SJSA1 (cell line): ENCODE results near the gene PCDHA8. TPM values are rescaled to one million over a fixed set of nuclear protein-coding genes. Genes with fewer than 3 reads are reported as not detected.
"Not testable (repeated sequence)": the region's sequence is repeated elsewhere in the genome, so short reads cannot be mapped to it uniquely, and the experiment has no call there.

ENCODE experiments used
- DNase-seq, 2 experiments: peaks; one replicate each; pipeline ENCODE4 v3.0.0-alpha.2; 2015 to 2020; ENCODE audit warnings: low spot score in 2 of 2, low read depth in 1 of 2
- H3K27ac ChIP-seq: fragments of 250-450 bp; sonication (Bioruptor Pico); 2 replicates; pipeline ENCODE4 v1.5.1; 2020; ENCODE audit warnings: mild to moderate bottlenecking, moderate library complexity
- H3K27me3 ChIP-seq: fragments of 250-450 bp; sonication (Bioruptor Pico); replicated peaks from 2 replicates; pipeline ENCODE4 v1.5.1; 2020; ENCODE audit warnings: mild to moderate bottlenecking, moderate library complexity
- H3K36me3 ChIP-seq: fragments of 250-450 bp; sonication (Bioruptor Pico); 2 replicates; pipeline ENCODE4 v1.5.1; 2020; ENCODE audit warnings: mild to moderate bottlenecking
- H3K4me1 ChIP-seq: fragments of 250-450 bp; sonication (Bioruptor Pico); replicated peaks from 2 replicates; pipeline ENCODE4 v1.6.1; 2021; ENCODE audit warnings: mild to moderate bottlenecking
- H3K4me3 ChIP-seq: fragments of 250-450 bp; sonication (Bioruptor Pico); 2 replicates; pipeline ENCODE4 v1.5.1; 2020; ENCODE audit warnings: mild to moderate bottlenecking
- H3K9me3 ChIP-seq: fragments of 250-450 bp; sonication (Bioruptor Pico); replicated peaks from 2 replicates; pipeline ENCODE4 v1.5.1; 2020; ENCODE audit warnings: mild to moderate bottlenecking
- total RNA-seq: library from RNA; depleted of rRNA; stranded (reverse); fragments of >200 nt; shearing (Covaris generic); gene quantifications from 2 replicates; pipeline ENCODE4 v1.2.3, GENCODE V29; 2014; rRNA removed

PCDHA8 gene
- total RNA-seq, 1 experiment from 2014 or later, result 0.13 TPM

GRCh38 chr5:140876541-140877261 is 35.7 kb downstream of the PCDHA8 start:
- not testable (repeated sequence) for H3K4me1 ChIP-seq, H3K27me3 ChIP-seq, DNase-seq, H3K36me3 ChIP-seq, H3K4me3 ChIP-seq, H3K27ac ChIP-seq
- H3K9me3 ChIP-seq, result peaks cover 19% of the 10 kb centered on the region

- no peaks in the 10 kb centered on the region for H3K4me1 ChIP-seq
- no peaks in the 10 kb centered on the region for H3K36me3 ChIP-seq
- no peak overlapping the region for H3K27ac ChIP-seq
- DNase-seq, result no peak
- no peaks in the 10 kb centered on the region for H3K27me3 ChIP-seq
- H3K4me3 ChIP-seq, result no peak overlapping the region
- H3K9me3 ChIP-seq, result peaks cover 20% of the 10 kb centered on the region
Observed at GRCh38 chr5:140877262-140877581, 36.2 kb downstream of the PCDHA8 start.

GRCh38 chr5:140881889-140882590 is 41.1 kb downstream of the PCDHA8 start, which contains the start of gene PCDHA13:
Gene PCDHA13 (plus strand): TSS chr5:140882124. CDS start chr5:140882269, 145 bp downstream.
- Histone ChIP-seq H3K4me1 (no peaks in the 10 kb centered on the region), H3K9me3 (peaks cover 18% of the 10 kb centered on the region), H3K36me3 (no peaks in the 10 kb centered on the region), H3K27me3 (no peaks in the 10 kb centered on the region; the same call in 1 of the 2 replicates), H3K27ac (no peak within 1 kb of the TSS), H3K4me3 (no peak within 1 kb of the TSS)
- no peak for DNase-seq

- Histone ChIP-seq H3K4me3 (no peak overlapping the region), H3K4me1 (no peaks in the 10 kb centered on the region), H3K27me3 (no peaks in the 10 kb centered on the region; the same call in 1 of the 2 replicates), H3K36me3 (no peaks in the 10 kb centered on the region), H3K9me3 (peaks cover 14% of the 10 kb centered on the region), H3K27ac (no peak overlapping the region)
- DNase-seq, result no peak
Observed at GRCh38 chr5:140882591-140882899, 41.6 kb downstream of the PCDHA8 start.

- peaks cover 14% of the 10 kb centered on the region for H3K9me3 ChIP-seq
- no peaks in the 10 kb centered on the region for H3K36me3 ChIP-seq
- H3K27ac ChIP-seq, result no peak overlapping the region
- no peaks in the 10 kb centered on the region; the same call in 1 of the 2 replicates for H3K27me3 ChIP-seq
- no peaks in the 10 kb centered on the region for H3K4me1 ChIP-seq
- no peak overlapping the region for H3K4me3 ChIP-seq
- no peak for DNase-seq
Observed at GRCh38 chr5:140883373-140883772, 42.4 kb downstream of the PCDHA8 start.

GRCh38 chr5:140883927-140884697 is 43.1 kb downstream of the PCDHA8 start:
- H3K9me3 ChIP-seq, result peaks cover 14% of the 10 kb centered on the region
- DNase-seq, result no peak
- H3K4me3 ChIP-seq, result no peak overlapping the region
- no peak overlapping the region for H3K27ac ChIP-seq
- H3K27me3 ChIP-seq, result no peaks in the 10 kb centered on the region; the same call in 1 of the 2 replicates
- H3K4me1 ChIP-seq, result no peaks in the 10 kb centered on the region
- no peaks in the 10 kb centered on the region for H3K36me3 ChIP-seq

Other genes with a start within 250 kb of the PCDHA8 start
- gene CD14, start 208.0 kb upstream of the PCDHA8 start, total RNA-seq, result 7.6 and 10.3 TPM in 2 replicates
- gene TMCO6, start 201.7 kb upstream of the PCDHA8 start, total RNA-seq, result 17.9 and 100 TPM in 2 replicates
- 125 and 176 TPM in 2 replicates for gene NDUFA2, start 193.6 kb upstream of the PCDHA8 start, total RNA-seq
- gene IK, start 193.4 kb upstream of the PCDHA8 start, total RNA-seq, result 130 and 154 TPM in 2 replicates
- 16.0 and 20.8 TPM in 2 replicates for gene WDR55, start 176.3 kb upstream of the PCDHA8 start, total RNA-seq
- gene DND1, start 167.6 kb upstream of the PCDHA8 start, total RNA-seq, result 0.16 and 1.2 TPM in 2 replicates
- gene HARS1, start 149.8 kb upstream of the PCDHA8 start, total RNA-seq, result 133 and 135 TPM in 2 replicates
- gene HARS2, start 149.7 kb upstream of the PCDHA8 start, total RNA-seq, result 51.8 and 53.0 TPM in 2 replicates
- 99.1 and 114 TPM in 2 replicates for gene ZMAT2, start 140.7 kb upstream of the PCDHA8 start, total RNA-seq
- not detected in 2 replicates for gene PCDHA1, start 55.0 kb upstream of the PCDHA8 start, total RNA-seq
- gene PCDHA2, start 46.3 kb upstream of the PCDHA8 start, total RNA-seq, result not detected in 2 replicates
- gene PCDHA3, start 40.1 kb upstream of the PCDHA8 start, total RNA-seq, result 0.05 TPM in 1 of 2 replicates, not detected in the other
- gene PCDHA4, start 34.1 kb upstream of the PCDHA8 start, total RNA-seq, result 0.50 TPM in 1 of 2 replicates, not detected in the other
- gene PCDHA5, start 19.6 kb upstream of the PCDHA8 start, total RNA-seq, result not detected in 2 replicates
- gene PCDHA6, start 13.2 kb upstream of the PCDHA8 start, total RNA-seq, result not detected in 2 replicates
- gene PCDHA7, start 6.9 kb upstream of the PCDHA8 start, total RNA-seq, result 0.03 TPM in 1 of 2 replicates, not detected in the other
- gene PCDHA9, start 7.2 kb downstream of the PCDHA8 start, total RNA-seq, result under 0.01 TPM in 1 of 2 replicates, not detected in the other
- not detected in 2 replicates for gene PCDHA10, start 14.7 kb downstream of the PCDHA8 start, total RNA-seq
- not detected in 2 replicates for gene PCDHA11, start 27.8 kb downstream of the PCDHA8 start, total RNA-seq
- gene PCDHA12, start 34.1 kb downstream of the PCDHA8 start, total RNA-seq, result not detected in 2 replicates
- gene PCDHA13, start 40.9 kb downstream of the PCDHA8 start, total RNA-seq, result not detected in 2 replicates
- gene PCDHAC1, start 85.1 kb downstream of the PCDHA8 start, total RNA-seq, result 0.28 TPM in 1 of 2 replicates, not detected in the other
- 0.03 TPM in 1 of 2 replicates, not detected in the other for gene PCDHAC2, start 125.3 kb downstream of the PCDHA8 start, total RNA-seq
- gene PCDHB1, start 210.2 kb downstream of the PCDHA8 start, total RNA-seq, result not detected in 2 replicates